HL-60 (cell line): Measurements from ENCODE around the gene JARID2.
A peak's percentile ranks its signal among the peaks of the same experiment; 100 is the strongest.

Experiments used
- DNase-seq, 2 experiments: peaks; one replicate each; pipeline ENCODE4 v3.0.0-alpha.2; 2010 to 2020; ENCODE audit warnings: low read depth in 1 of 2, low spot score in 1 of 2
- H3K27ac ChIP-seq: fragments of 250-450 bp; sonication (Bioruptor Pico); replicated peaks from 2 replicates; pipeline ENCODE4 v1.5.1; 2020; ENCODE audit warnings: mild to moderate bottlenecking, moderate library complexity
- H3K27me3 ChIP-seq: fragments of 250-450 bp; sonication (Bioruptor Pico); 2 replicates; pipeline ENCODE4 v1.5.1; 2021; ENCODE audit warnings: mild to moderate bottlenecking, moderate library complexity; ENCODE audit not compliant: insufficient read depth, poor library complexity, severe bottlenecking
- H3K4me3 ChIP-seq: replicated peaks from 2 replicates; pipeline ENCODE4 v1.5.1; 2011; ENCODE audit warnings: mild to moderate bottlenecking, control low read depth, low read length; ENCODE audit not compliant: insufficient read depth
- CTCF ChIP-seq: IDR thresholded peaks from one replicate; pipeline ENCODE4 v1.5.1; 2011; ENCODE audit warnings: low read length, control low read depth, inconsistent platforms; ENCODE audit not compliant: insufficient read depth
- GABPA ChIP-seq: IDR thresholded peaks from 2 replicates; pipeline ENCODE4 v1.6.1; 2012; ENCODE audit warnings: low read depth
- POLR2AphosphoS5 ChIP-seq: IDR thresholded peaks from 2 replicates; pipeline ENCODE4 v1.6.1; 2012; ENCODE audit warnings: low read depth
- REST ChIP-seq: IDR thresholded peaks from 2 replicates; pipeline ENCODE4 v1.6.1; 2012; ENCODE audit warnings: low read depth; ENCODE audit not compliant: insufficient replicate concordance
- SPI1 ChIP-seq: IDR thresholded peaks from 2 replicates; pipeline ENCODE4 v1.6.1; 2012; ENCODE audit warnings: low read depth, mild to moderate bottlenecking, borderline replicate concordance

The JARID2 gene

GRCh38 chr6:15357782-15358181 is 111.9 kb downstream of the JARID2 start:
- Histone ChIP-seq H3K27ac (no peak overlapping the region), H3K4me3 (no peak overlapping the region), H3K27me3 (no peaks in the 10 kb centered on the region)
- no peak for DNase-seq
- no peak for TF ChIP-seq POLR2AphosphoS5
- TF ChIP-seq CTCF = no peak
- TF ChIP-seq REST = no peak
- no peak for TF ChIP-seq SPI1
- no peak for TF ChIP-seq GABPA

GRCh38 chr6:15358579-15359327 is 112.9 kb downstream of the JARID2 start:
- H3K27me3 ChIP-seq = no peaks in the 10 kb centered on the region
- TF ChIP-seq SPI1 (peak; percentile 46; the same call in 1 of the 2 replicates), GABPA (no peak)
- no peak overlapping the region for H3K27ac ChIP-seq
- peak in 1 of 2 experiments; percentile 57 for DNase-seq
- no peak overlapping the region for H3K4me3 ChIP-seq

- Histone ChIP-seq H3K27me3 (no peaks in the 10 kb centered on the region), H3K27ac (no peak overlapping the region), H3K4me3 (no peak overlapping the region)
- DNase-seq = no peak
- no peak for TF ChIP-seq CTCF
- TF ChIP-seq GABPA = no peak
- TF ChIP-seq SPI1 = no peak
- TF ChIP-seq REST = no peak
- no peak for TF ChIP-seq POLR2AphosphoS5
These were observed 113.5 kb downstream of the JARID2 start for GRCh38 chr6:15359335-15359862.

- Histone ChIP-seq H3K27me3 (no peaks in the 10 kb centered on the region), H3K4me3 (no peak overlapping the region), H3K27ac (no peak overlapping the region)
- TF ChIP-seq REST (no peak), CTCF (no peak), GABPA (no peak), POLR2AphosphoS5 (no peak), SPI1 (no peak)
- no peak for DNase-seq
These were observed 114.4 kb downstream of the JARID2 start for GRCh38 chr6:15360300-15360699.
